ENCODE results near the gene PPTC7. TPM values are rescaled to one million over a fixed set of nuclear protein-coding genes. Genes with fewer than 3 reads are reported as not detected.

Gene PPTC7
- total RNA-seq, 4 donors from 2014 or later = 25.3 to 36.4 (median 27.1) TPM

- in situ Hi-C loops (cut with MboI; ENCODE audit: low pct_ligation_motif_present in 1 of 4, low pct_unique_long_range_greater_than_20kb in 1 of 4, low sequenced_read_pairs in 3 of 4) (loop anchor here in 2 of 4 donors (5.0 to 25.0 kb wide), 3 partner anchors 66 to 529 kb away; no protein-coding TSS in a partner anchor), intact Hi-C loops (cut with DNase I; ENCODE audit: low total_unique reads) (no loop called here)
- no peaks in the 10 kb centered on the region for H3K9me3 ChIP-seq
- H3K4me3 ChIP-seq = no peak overlapping the region
- no peak for TF ChIP-seq POLR2AphosphoS5 (IDR thresholded peaks at IDR 0.05)
- no peak for TF ChIP-seq CTCF (IDR thresholded peaks at IDR 0.05)
- TF ChIP-seq EP300 (IDR thresholded peaks at IDR 0.05; ENCODE audit: low read depth) = no peak
- TF ChIP-seq POLR2A (IDR thresholded peaks at IDR 0.05) = no peak
- H3K4me1 ChIP-seq = peaks cover 5 to 12% (median 6%) of the 10 kb centered on the region in 4 donors
- DNase-seq = no peak
- WGBS, 2 donors (ENCODE audit: low coverage in 1 of 2) = 94 to 98% methylated on average over 4 to 5 of the region's 5 CpGs
- H3K36me3 ChIP-seq = no peaks in the 10 kb centered on the region
- H3K27me3 ChIP-seq = no peaks in the 10 kb centered on the region
- H3K27ac ChIP-seq = no peak overlapping the region
These were observed 33.5 kb upstream of the PPTC7 start for GRCh38 chr12:110616471-110617115.

GRCh38 chr12:110615171-110615570 is 32.1 kb upstream of the PPTC7 start:
- in situ Hi-C loops (cut with MboI; ENCODE audit: low pct_ligation_motif_present in 1 of 4, low pct_unique_long_range_greater_than_20kb in 1 of 4, low sequenced_read_pairs in 3 of 4) = loop anchor here in 2 of 4 donors (5.0 to 25.0 kb wide), 3 partner anchors 67 to 528 kb away; no protein-coding TSS in a partner anchor

GRCh38 chr12:110613771-110614684 is 30.9 kb upstream of the PPTC7 start, which contains the start of gene TCTN1:
TCTN1 (plus strand) TSS chr12:110614129; CDS start chr12:110614183, 54 bp downstream.
- DNase-seq = peak; percentile 97
- intact Hi-C loops (cut with DNase I; ENCODE audit: low total_unique reads) (no loop called here), in situ Hi-C loops (cut with MboI; ENCODE audit: low pct_ligation_motif_present in 1 of 4, low pct_unique_long_range_greater_than_20kb in 1 of 4, low sequenced_read_pairs in 3 of 4) (loop anchor here in 2 of 4 donors (10.0 to 25.0 kb wide), 2 partner anchors 221 to 527 kb away; no protein-coding TSS in a partner anchor)
- TF ChIP-seq CTCF (IDR thresholded peaks at IDR 0.05) = peak in 1 of 5 experiments; percentile 16
- peak; percentile 46 for TF ChIP-seq POLR2A (IDR thresholded peaks at IDR 0.05)
- no peak for TF ChIP-seq EP300 (IDR thresholded peaks at IDR 0.05; ENCODE audit: low read depth)
- TF ChIP-seq POLR2AphosphoS5 (IDR thresholded peaks at IDR 0.05) = peak; percentile 41 to 71 (median 70)
- peaks cover 5 to 12% (median 6%) of the 10 kb centered on the region in 4 donors for H3K4me1 ChIP-seq
- H3K9me3 ChIP-seq = no peaks in the 10 kb centered on the region
- peak within 1 kb of the TSS; percentile 51 to 89 (median 65) for H3K4me3 ChIP-seq
- H3K36me3 ChIP-seq = no peaks in the 10 kb centered on the region
- peak within 1 kb of the TSS; percentile 68 to 82 (median 74) for H3K27ac ChIP-seq
- WGBS, 2 donors (ENCODE audit: low coverage in 1 of 2) = 2 to 60% methylated on average over 1 to 60 of the region's 60 CpGs
- no peaks in the 10 kb centered on the region for H3K27me3 ChIP-seq

More at GRCh38 chr12:110615171-110615570, 32.1 kb upstream of the PPTC7 start:
- TF ChIP-seq POLR2A (IDR thresholded peaks at IDR 0.05) (no peak), CTCF (IDR thresholded peaks at IDR 0.05) (no peak), EP300 (IDR thresholded peaks at IDR 0.05; ENCODE audit: low read depth) (no peak), POLR2AphosphoS5 (IDR thresholded peaks at IDR 0.05) (no peak)
- Histone ChIP-seq H3K27me3 (no peaks in the 10 kb centered on the region), H3K4me1 (peaks cover 5 to 12% (median 6%) of the 10 kb centered on the region in 4 donors), H3K9me3 (no peaks in the 10 kb centered on the region), H3K4me3 (no peak overlapping the region), H3K27ac (no peak overlapping the region), H3K36me3 (no peaks in the 10 kb centered on the region)
- WGBS, 2 donors (ENCODE audit: low coverage in 1 of 2) = 82 to 83% methylated on average over 6 to 8 of the region's 8 CpGs
- no peak for DNase-seq
- intact Hi-C loops (cut with DNase I; ENCODE audit: low total_unique reads) = no loop called here

All from transverse colon (tissue), 4 donors.